Trophoblast cell (in vitro differentiated cells and primary cell): ENCODE results near the gene FBXO7. TPM values are rescaled to one million over a fixed set of nuclear protein-coding genes. Genes with fewer than 3 reads are reported as not detected.

Source experiments
- DNase-seq, 2 donors: peaks; one replicate each; pipeline ENCODE4 v3.0.0-alpha.2; 2016
- H2AFZ ChIP-seq: 2 replicates; pipeline ENCODE4 v1.6.1; 2013; ENCODE audit warnings: low read length, moderate library complexity, mild to moderate bottlenecking; ENCODE audit not compliant: insufficient read depth, poor library complexity
- H2AK5ac ChIP-seq: 2 replicates; pipeline ENCODE4 v1.6.1; 2013; ENCODE audit warnings: mild to moderate bottlenecking, low read length
- H2BK120ac ChIP-seq: 2 replicates; pipeline ENCODE4 v1.6.1; 2013; ENCODE audit warnings: low read length, mild to moderate bottlenecking, moderate library complexity; ENCODE audit not compliant: insufficient read depth, poor library complexity
- H2BK12ac ChIP-seq: 2 replicates; pipeline ENCODE4 v1.6.1; 2013; ENCODE audit warnings: mild to moderate bottlenecking, low read length, moderate library complexity
- H2BK5ac ChIP-seq: 2 replicates; pipeline ENCODE4 v1.6.1; 2013; ENCODE audit warnings: low read length, low read depth, moderate library complexity, mild to moderate bottlenecking; ENCODE audit not compliant: poor library complexity
- H3K14ac ChIP-seq: 2 replicates; pipeline ENCODE4 v1.6.1; 2013; ENCODE audit warnings: mild to moderate bottlenecking, low read length
- H3K18ac ChIP-seq: 2 replicates; pipeline ENCODE4 v1.6.1; 2013; ENCODE audit warnings: mild to moderate bottlenecking, low read length
- H3K23ac ChIP-seq: 2 replicates; pipeline ENCODE4 v1.6.1; 2013; ENCODE audit warnings: low read length
- H3K27ac ChIP-seq: 2 replicates; pipeline ENCODE4 v1.5.1; 2013; ENCODE audit warnings: low read depth, mild to moderate bottlenecking, inconsistent platforms, low read length, moderate library complexity
- H3K27me3 ChIP-seq: 2 replicates; pipeline ENCODE4 v1.6.1; 2013; ENCODE audit warnings: inconsistent platforms, mild to moderate bottlenecking, low read length, moderate library complexity; ENCODE audit not compliant: insufficient read depth
- H3K36me3 ChIP-seq, 2 experiments: 1 replicate in 1 of 2; 2 replicates in 1 of 2; pipeline ENCODE4 v1.6.1; 2013; ENCODE audit warnings: low read length in 2 of 2, mild to moderate bottlenecking in 2 of 2, moderate library complexity in 1 of 2; ENCODE audit not compliant: insufficient read depth in 2 of 2, control insufficient read depth in 1 of 2
- H3K4ac ChIP-seq: 2 replicates; pipeline ENCODE4 v1.6.1; 2013; ENCODE audit warnings: low read depth, mild to moderate bottlenecking, low read length, moderate library complexity
- H3K4me1 ChIP-seq, 2 experiments: 1 replicate in 1 of 2; 2 replicates in 1 of 2; pipeline ENCODE4 v1.6.1; 2013; ENCODE audit warnings: low read length in 2 of 2, mild to moderate bottlenecking in 2 of 2, moderate library complexity in 1 of 2; ENCODE audit not compliant: insufficient read depth in 2 of 2, control insufficient read depth in 1 of 2
- H3K4me2 ChIP-seq: 2 replicates; pipeline ENCODE4 v1.6.1; 2013; ENCODE audit warnings: inconsistent platforms, mild to moderate bottlenecking, low read length, moderate library complexity
- H3K4me3 ChIP-seq: 2 replicates; pipeline ENCODE4 v1.5.1; 2013; ENCODE audit warnings: mild to moderate bottlenecking, low read depth, low read length, inconsistent platforms
- H3K79me1 ChIP-seq: one replicate; pipeline ENCODE4 v1.6.1; 2013; ENCODE audit warnings: low read length
- H3K79me2 ChIP-seq: 2 replicates; pipeline ENCODE4 v1.6.1; 2013; ENCODE audit warnings: low read length, mild to moderate bottlenecking; ENCODE audit not compliant: control insufficient read depth, insufficient read depth, poor library complexity
- H3K9ac ChIP-seq: 2 replicates; pipeline ENCODE4 v1.6.1; 2013; ENCODE audit warnings: mild to moderate bottlenecking, low read length
- H3K9me3 ChIP-seq: 2 replicates; pipeline ENCODE4 v1.6.1; 2013; ENCODE audit warnings: low read depth, mild to moderate bottlenecking, control low read depth, inconsistent platforms, low read length; ENCODE audit not compliant: insufficient read depth
- H4K12ac ChIP-seq: 2 replicates; pipeline ENCODE4 v1.6.1; 2013; ENCODE audit warnings: low read depth, mild to moderate bottlenecking, low read length, moderate library complexity
- H4K8ac ChIP-seq: 2 replicates; pipeline ENCODE4 v1.6.1; 2013; ENCODE audit warnings: low read depth, mild to moderate bottlenecking, low read length, moderate library complexity
- H4K91ac ChIP-seq: one replicate; pipeline ENCODE4 v1.6.1; 2013; ENCODE audit warnings: low read depth, mild to moderate bottlenecking, low read length, moderate library complexity
- WGBS: extraction: QIAGEN DNeasy Blood & Tissue Kit; methylation state at CpG from one replicate; pipeline ENCODE4 v1.1.7; 2013; ENCODE audit warnings: missing lambda C conversion rate; ENCODE audit not compliant: insufficient read length, insufficient coverage; ENCODE audit errors: extremely low coverage; 5-methylcytosine and 5-hydroxymethylcytosine counted together
- polyA plus RNA-seq: library from polyadenylated mRNA; stranded (reverse); fragments of 200-250 nt; gene quantifications from 2 replicates; pipeline ENCODE4 v1.2.3, GENCODE V29; 2013

FBXO7 gene
- polyA plus RNA-seq = 86.2 and 87.3 TPM in 2 replicates

DNA sequence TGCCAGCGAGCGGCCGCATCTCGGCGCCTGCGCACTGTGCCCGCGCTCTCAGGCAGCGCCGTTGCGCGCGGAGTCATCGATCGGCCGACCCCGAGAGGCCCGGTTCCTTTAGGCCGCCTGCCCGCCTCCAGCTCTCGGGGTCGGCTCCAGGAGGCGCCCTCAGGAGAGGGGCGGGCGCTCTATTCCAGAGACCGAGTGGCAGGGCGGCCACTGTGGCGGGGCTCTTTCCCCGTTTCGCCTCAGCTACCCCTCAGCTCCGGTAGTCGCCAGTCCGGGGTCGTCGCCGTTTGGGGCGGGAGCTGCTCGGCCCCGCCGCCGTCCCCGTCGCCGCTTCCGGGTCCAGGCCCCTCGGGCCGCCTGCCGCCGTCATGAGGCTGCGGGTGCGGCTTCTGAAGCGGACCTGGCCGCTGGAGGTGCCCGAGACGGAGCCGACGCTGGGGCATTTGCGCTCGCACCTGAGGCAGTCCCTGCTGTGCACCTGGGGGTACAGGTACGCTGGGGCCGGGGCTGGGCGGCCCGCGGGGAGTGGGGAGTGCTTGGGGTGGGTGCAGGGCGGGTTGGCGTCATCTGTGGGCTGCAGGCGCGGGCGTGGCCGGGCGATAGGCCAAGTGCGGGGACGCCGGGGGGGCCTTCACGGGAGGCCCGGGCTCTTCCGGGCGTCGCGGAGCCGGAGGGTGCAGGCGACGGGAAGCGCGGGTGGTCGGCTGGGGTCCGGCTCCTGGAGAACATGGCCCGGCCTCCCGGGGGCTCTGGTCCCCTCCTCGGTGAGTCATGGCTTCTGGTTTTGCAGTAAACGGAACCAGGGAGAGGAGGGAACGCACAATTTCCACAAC is at the start of gene FBXO7:
FBXO7 (plus strand) TSS at position 177 of the 833 bp plus-strand sequence; CDS start at position 369, 192 bp downstream.
- H2BK5ac ChIP-seq = peak within 1 kb of the TSS; percentile 80
- H3K9ac ChIP-seq = peak within 1 kb of the TSS; percentile 75
- H4K91ac ChIP-seq = peak within 1 kb of the TSS; percentile 67
- peak within 1 kb of the TSS; percentile 88 for H2AFZ ChIP-seq
- peak within 1 kb of the TSS; percentile 92 for H4K12ac ChIP-seq
- peak within 1 kb of the TSS; percentile 65 for H3K4me2 ChIP-seq
- H3K23ac ChIP-seq = no peak within 1 kb of the TSS
- peaks cover 11% of the 10 kb centered on the region for H3K79me1 ChIP-seq
- H2BK12ac ChIP-seq = no peak within 1 kb of the TSS
- H3K27me3 ChIP-seq = no peaks in the 10 kb centered on the region
- no peak within 1 kb of the TSS for H2AK5ac ChIP-seq
- H3K9me3 ChIP-seq = no peaks in the 10 kb centered on the region
- peak; percentile 90 to 95 for DNase-seq
- H3K79me2 ChIP-seq = peaks cover 10% of the 10 kb centered on the region
- H3K4me1 ChIP-seq = no peaks in the 10 kb centered on the region
- H3K27ac ChIP-seq = peak within 1 kb of the TSS; percentile 96
- peak within 1 kb of the TSS; percentile 41 for H3K4ac ChIP-seq
- peak within 1 kb of the TSS; percentile 94 for H4K8ac ChIP-seq
- peak within 1 kb of the TSS; percentile 95 for H3K18ac ChIP-seq
- H3K14ac ChIP-seq = peak within 1 kb of the TSS; percentile 95
- peak within 1 kb of the TSS; percentile 90 for H3K4me3 ChIP-seq
- peak within 1 kb of the TSS; percentile 90 for H2BK120ac ChIP-seq
- no peaks in the 10 kb centered on the region for H3K36me3 ChIP-seq
- WGBS = no CpG with 5 or more reads among the region's 92 CpGs

DNA sequence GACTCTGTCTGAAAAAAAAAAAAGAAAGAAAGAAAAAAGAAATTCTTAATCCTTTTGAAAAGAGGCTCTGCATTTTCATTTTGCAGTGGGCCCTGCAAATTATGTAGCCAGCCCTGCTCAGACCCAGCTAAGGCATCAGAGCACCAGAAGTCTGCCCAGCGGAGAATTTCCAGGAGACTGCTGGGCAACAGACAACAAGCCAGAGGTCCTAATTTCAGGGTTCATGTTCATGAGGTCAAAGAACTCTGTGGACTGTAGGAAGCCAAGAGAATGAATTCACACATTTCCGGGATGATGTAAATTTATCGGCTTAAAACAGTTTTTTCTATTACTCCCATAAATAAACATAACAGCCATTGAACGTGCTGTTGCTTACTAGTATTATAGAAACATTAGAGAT is 47.7 kb upstream of the FBXO7 start:
- Histone ChIP-seq H3K4me3 (no peak overlapping the region), H3K27me3 (no peaks in the 10 kb centered on the region), H2BK120ac (no peak overlapping the region), H3K9ac (no peak overlapping the region), H3K23ac (no peak overlapping the region), H3K27ac (no peak overlapping the region), H2AK5ac (no peak overlapping the region), H3K9me3 (no peaks in the 10 kb centered on the region), H4K91ac (no peak overlapping the region), H3K79me1 (no peaks in the 10 kb centered on the region), H2AFZ (no peak overlapping the region), H3K36me3 (no peaks in the 10 kb centered on the region), H4K8ac (no peak overlapping the region), H3K4ac (no peak overlapping the region), H3K14ac (no peak overlapping the region), H3K79me2 (no peaks in the 10 kb centered on the region), H2BK5ac (no peak overlapping the region), H4K12ac (no peak overlapping the region), H3K18ac (no peak overlapping the region), H2BK12ac (no peak overlapping the region), H3K4me1 (peaks cover 0 to 7% of the 10 kb centered on the region in 2 experiments), H3K4me2 (no peak overlapping the region)
- DNase-seq = no peak
- no CpG with 5 or more reads among the region's 4 CpGs for WGBS

DNA sequence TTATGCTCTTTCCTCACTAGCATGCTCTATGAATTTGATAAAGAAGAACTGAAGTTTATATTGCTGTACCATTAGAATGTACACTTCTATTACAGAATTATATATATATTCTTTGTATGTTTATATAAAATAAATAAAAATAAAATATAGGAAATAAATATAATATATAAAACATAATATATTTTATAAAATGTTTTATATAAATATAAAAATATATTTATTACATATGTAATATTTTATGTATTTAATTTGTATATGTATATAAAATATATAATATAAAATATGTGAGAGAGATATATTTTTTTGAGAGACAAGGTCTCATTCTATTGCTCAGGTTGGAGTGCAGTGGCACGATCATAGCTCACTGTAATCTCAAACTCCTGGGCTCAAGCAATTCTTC is 44.3 kb upstream of the FBXO7 start:
- no peak overlapping the region for H2BK5ac ChIP-seq
- H3K79me1 ChIP-seq = no peaks in the 10 kb centered on the region
- H3K14ac ChIP-seq = no peak overlapping the region
- WGBS = no CpG with 5 or more reads among the region's 1 CpG
- H3K23ac ChIP-seq = no peak overlapping the region
- no peak overlapping the region for H3K4me3 ChIP-seq
- no peak for DNase-seq
- H3K4me2 ChIP-seq = no peak overlapping the region
- H3K36me3 ChIP-seq = no peaks in the 10 kb centered on the region
- no peak overlapping the region for H2BK12ac ChIP-seq
- H3K79me2 ChIP-seq = no peaks in the 10 kb centered on the region
- H2AK5ac ChIP-seq = no peak overlapping the region
- no peak overlapping the region for H4K12ac ChIP-seq
- H4K8ac ChIP-seq = no peak overlapping the region
- H3K27me3 ChIP-seq = no peaks in the 10 kb centered on the region
- H3K18ac ChIP-seq = no peak overlapping the region
- H3K4me1 ChIP-seq = no peaks in the 10 kb centered on the region
- H3K27ac ChIP-seq = no peak overlapping the region
- H3K9ac ChIP-seq = no peak overlapping the region
- H2AFZ ChIP-seq = no peak overlapping the region
- H3K9me3 ChIP-seq = no peaks in the 10 kb centered on the region
- no peak overlapping the region for H3K4ac ChIP-seq
- H4K91ac ChIP-seq = no peak overlapping the region
- H2BK120ac ChIP-seq = no peak overlapping the region

DNA sequence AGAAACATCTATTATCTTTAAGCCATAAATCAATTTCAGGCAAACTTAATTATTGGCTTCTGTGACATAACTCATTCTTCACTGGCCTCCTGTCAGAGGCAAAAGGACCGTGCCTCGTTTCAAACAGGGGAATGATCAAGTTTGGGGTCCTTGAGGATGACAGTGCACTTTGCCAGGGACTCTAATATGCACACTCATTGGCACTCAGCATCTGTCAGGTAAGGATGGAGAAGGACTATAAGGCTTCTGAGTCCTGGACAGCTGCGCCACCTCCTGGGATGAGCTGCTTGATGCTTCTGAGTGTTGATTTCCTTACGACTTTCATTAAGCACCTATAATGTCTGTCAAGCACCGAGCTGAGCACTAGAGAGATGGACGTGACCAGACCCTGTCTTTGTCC is 30.5 kb upstream of the FBXO7 start:
- no CpG with 5 or more reads among the region's 6 CpGs for WGBS
- Histone ChIP-seq H3K4me2 (no peak overlapping the region), H4K91ac (no peak overlapping the region), H3K4me3 (no peak overlapping the region), H2BK12ac (no peak overlapping the region), H3K79me1 (no peaks in the 10 kb centered on the region), H3K27ac (no peak overlapping the region), H2AK5ac (no peak overlapping the region), H2BK120ac (no peak overlapping the region), H3K4me1 (no peaks in the 10 kb centered on the region), H4K8ac (no peak overlapping the region), H3K79me2 (no peaks in the 10 kb centered on the region), H3K9me3 (no peaks in the 10 kb centered on the region), H2BK5ac (no peak overlapping the region), H2AFZ (no peak overlapping the region), H3K14ac (no peak overlapping the region), H3K23ac (no peak overlapping the region), H3K9ac (no peak overlapping the region), H4K12ac (no peak overlapping the region), H3K18ac (no peak overlapping the region), H3K27me3 (no peaks in the 10 kb centered on the region), H3K4ac (no peak overlapping the region), H3K36me3 (no peaks in the 10 kb centered on the region)
- DNase-seq = peak; percentile 66 to 67
